A673 (cell line): ENCODE data around the gene SCG2.

Source experiments
- CTCF ChIP-seq: fragments of 300-800, 200-600 bp; sonication (generic); conservative IDR thresholded peaks from 2 replicates; pipeline ENCODE4 v1.5.1; 2017; ENCODE audit warnings: low read depth, mild to moderate bottlenecking, antibody characterized with exemption, low read length, moderate library complexity, mixed read lengths
- EZH2 ChIP-seq: fragments of 200-600 bp; sonication (generic); IDR thresholded peaks from 2 replicates; pipeline ENCODE4 v1.6.1; 2017; ENCODE audit warnings: borderline replicate concordance, low read depth, mild to moderate bottlenecking, mixed read lengths, antibody characterized with exemption, low read length; ENCODE audit not compliant: poor library complexity, severe bottlenecking

GRCh38 chr2:223625652-223626051 lies 23.5 kb upstream of the SCG2 start:
- TF ChIP-seq CTCF (no peak), EZH2 (no peak)
